CD4-positive, alpha-beta T cell (primary cell): ENCODE data around the gene FBXO44. TPM values are rescaled to one million over a fixed set of nuclear protein-coding genes. Genes with fewer than 3 reads are reported as not detected.

Experiments
- ATAC-seq: fragments of 200-7000 bp; cut with Tn5 transposase; one replicate; pipeline ENCODE4 v1.10.0; 2022; ENCODE audit warnings: mild to moderate bottlenecking; ENCODE audit not compliant: poor library complexity
- CTCF ChIA-PET: fragments of 350-600 bp; sonication (Branson Sonifier 250); formaldehyde crosslinking; loops from one replicate; lab custom pipeline; 2021; ENCODE audit warnings: antibody characterized with exemption, inconsistent platforms; lab: Charles Lee
- POLR2A ChIA-PET: fragments of 350-600 bp; sonication (Branson Sonifier 250); formaldehyde crosslinking; loops from one replicate; lab custom pipeline; 2021; ENCODE audit warnings: antibody characterized with exemption, inconsistent platforms; lab: Charles Lee
- DNase-seq, 14 experiments: peaks; one replicate each; pipeline ENCODE4 v3.0.0-alpha.2; 2013 to 2020; ENCODE audit warnings: mixed read lengths in 2 of 14
- H3K27ac ChIP-seq, 2 donors: one replicate each; pipeline versions ENCODE4 v1.5.1 to v1.7.0; 2013; ENCODE audit warnings: low read length in 2 of 2, low read depth in 1 of 2, mild to moderate bottlenecking in 1 of 2
- H3K27me3 ChIP-seq, 2 experiments: 1 replicate in 1 of 2; 2 replicates in 1 of 2; pipeline versions ENCODE4 v1.6.1 to v1.7.0; 2013; ENCODE audit warnings: low read length in 2 of 2, control low read depth in 1 of 2, mild to moderate bottlenecking in 1 of 2, moderate library complexity in 1 of 2; ENCODE audit not compliant: insufficient read depth in 2 of 2, control insufficient read depth in 1 of 2
- H3K36me3 ChIP-seq: one replicate; pipeline ENCODE4 v1.6.1; 2013; ENCODE audit warnings: low read length, control low read depth; ENCODE audit not compliant: insufficient read depth
- H3K4me1 ChIP-seq: one replicate; pipeline ENCODE4 v1.6.1; 2013; ENCODE audit warnings: low read length, control low read depth; ENCODE audit not compliant: insufficient read depth
- H3K4me3 ChIP-seq: one replicate; pipeline ENCODE4 v1.5.1; 2013; ENCODE audit warnings: mild to moderate bottlenecking, low read length, moderate library complexity
- H3K9me3 ChIP-seq, 2 experiments: 1 replicate in 1 of 2; 2 replicates in 1 of 2; pipeline versions ENCODE4 v1.6.1 to v1.7.0; 2013; ENCODE audit warnings: low read length in 2 of 2, mild to moderate bottlenecking in 2 of 2, control low read depth in 1 of 2, moderate library complexity in 1 of 2; ENCODE audit not compliant: control insufficient read depth in 1 of 2, insufficient read depth in 1 of 2
- H3K27ac Mint-ChIP-seq: one replicate; pipeline ENCODE4 v1.8.0; 2020; ENCODE audit warnings: mixed read lengths
- H3K27me3 Mint-ChIP-seq: one replicate; pipeline ENCODE4 v1.8.0; 2021; ENCODE audit warnings: mixed read lengths
- H3K36me3 Mint-ChIP-seq: one replicate; pipeline ENCODE4 v1.8.0; 2021; ENCODE audit warnings: low read depth, mixed read lengths
- H3K4me1 Mint-ChIP-seq: one replicate; pipeline ENCODE4 v1.8.0; 2021; ENCODE audit warnings: low read depth, mixed read lengths
- H3K4me3 Mint-ChIP-seq: one replicate; pipeline ENCODE4 v1.8.0; 2020; ENCODE audit warnings: mild to moderate bottlenecking, mixed read lengths
- H3K9me3 Mint-ChIP-seq: one replicate; pipeline ENCODE4 v1.8.0; 2020; ENCODE audit warnings: mixed read lengths
- CTCF ChIP-seq: fragments of 200-600 bp; IDR thresholded peaks from one replicate; pipeline ENCODE4 v1.8.0; 2022; ENCODE audit warnings: antibody characterized with exemption, mild to moderate bottlenecking
- intact Hi-C, 2 experiments: fragments of 100-400 bp; cut with DNase I in 1 of 2; cut with micrococcal nuclease in 1 of 2; formaldehyde crosslinking; loops; one replicate each; pipeline versions ENCODE4 v1.15.1 to v1.9.0; 2023 to 2025; cut with DNase I, micrococcal nuclease
- total RNA-seq, 174 experiments: library from RNA in 2 of 174; stranded (reverse) in 2 of 174; gene quantifications; one replicate each; pipeline ENCODE4 v1.2.3 and lab custom pipeline; 2021 to 2026

The FBXO44 gene
- total RNA-seq, 2 experiments from 2014 or later: 44.9 to 48.4 TPM

GRCh38 chr1:11615090-11615489 is 39.6 kb upstream of the FBXO44 start:
- no peak for TF ChIP-seq CTCF
- H3K4me1 ChIP-seq: no peaks in the 10 kb centered on the region
- Mint-ChIP-seq H3K4me1 (no peaks in the 10 kb centered on the region), H3K27me3 (no peaks in the 10 kb centered on the region), H3K27ac (no peak overlapping the region), H3K9me3 (no peaks in the 10 kb centered on the region), H3K4me3 (no peak overlapping the region), H3K36me3 (no peaks in the 10 kb centered on the region)
- peaks cover 3% of the 10 kb centered on the region in 2 experiments for H3K27me3 ChIP-seq
- ChIA-PET POLR2A (no interaction called here), CTCF (no interaction called here)
- H3K36me3 ChIP-seq: no peaks in the 10 kb centered on the region
- no peak overlapping the region for H3K27ac ChIP-seq
- no peaks in the 10 kb centered on the region for H3K9me3 ChIP-seq
- H3K4me3 ChIP-seq: no peak overlapping the region
- ATAC-seq: no peak
- intact Hi-C loops: no loop called here
- DNase-seq: no peak

GRCh38 chr1:11616766-11617165 is 37.9 kb upstream of the FBXO44 start:
- Histone ChIP-seq H3K36me3 (no peaks in the 10 kb centered on the region), H3K27me3 (peaks cover 3% of the 10 kb centered on the region in 2 experiments), H3K27ac (no peak overlapping the region), H3K9me3 (no peaks in the 10 kb centered on the region), H3K4me1 (no peaks in the 10 kb centered on the region), H3K4me3 (no peak overlapping the region)
- intact Hi-C loops: no loop called here
- no peak for DNase-seq
- POLR2A ChIA-PET: no interaction called here
- ATAC-seq: no peak
- H3K4me3 Mint-ChIP-seq: no peak overlapping the region
- CTCF ChIA-PET: no interaction called here
- no peaks in the 10 kb centered on the region for H3K9me3 Mint-ChIP-seq
- no peaks in the 10 kb centered on the region for H3K4me1 Mint-ChIP-seq
- no peak overlapping the region for H3K27ac Mint-ChIP-seq
- H3K36me3 Mint-ChIP-seq: no peaks in the 10 kb centered on the region
- H3K27me3 Mint-ChIP-seq: no peaks in the 10 kb centered on the region
- TF ChIP-seq CTCF: no peak

GRCh38 chr1:11617314-11617713 is 37.4 kb upstream of the FBXO44 start:
- ChIA-PET CTCF (no interaction called here), POLR2A (no interaction called here)
- no peak for TF ChIP-seq CTCF
- no peaks in the 10 kb centered on the region for H3K4me1 Mint-ChIP-seq
- H3K27ac Mint-ChIP-seq: no peak overlapping the region
- H3K27me3 Mint-ChIP-seq: peaks cover 3% of the 10 kb centered on the region
- Histone ChIP-seq H3K27ac (no peak overlapping the region), H3K36me3 (no peaks in the 10 kb centered on the region), H3K9me3 (no peaks in the 10 kb centered on the region), H3K4me3 (no peak overlapping the region), H3K4me1 (no peaks in the 10 kb centered on the region), H3K27me3 (peaks cover 3% of the 10 kb centered on the region in 2 experiments)
- no peaks in the 10 kb centered on the region for H3K36me3 Mint-ChIP-seq
- no peak for DNase-seq
- intact Hi-C loops: no loop called here
- no peak for ATAC-seq
- no peaks in the 10 kb centered on the region for H3K9me3 Mint-ChIP-seq
- H3K4me3 Mint-ChIP-seq: no peak overlapping the region
